Adrenal gland (tissue), 5 donors: Measurements from ENCODE around the gene OSBPL6.

ENCODE experiments used
- POLR2A ChIP-seq, 2 donors: fragments of 450-650 bp; IDR thresholded peaks; one replicate each; pipeline ENCODE4 v1.6.1; 2017; ENCODE audit warnings: antibody characterized with exemption in 2 of 2, mild to moderate bottlenecking in 2 of 2, moderate library complexity in 1 of 2
- TF ChIP-seq, protein P1 (sequence below), 6 experiments: fragments of 450-650 bp in 4 of 6; fragments of 200-600 bp in 2 of 6; sonication (generic) in 1 of 6; IDR thresholded peaks; 1 replicate in 5 of 6; 2 replicates in 1 of 6; pipeline versions ENCODE4 v1.5.1 to v1.8.0; 2016 to 2021; ENCODE audit warnings: antibody characterized with exemption in 6 of 6, mild to moderate bottlenecking in 2 of 6, moderate library complexity in 1 of 6
- donor health status: DM: no; HTN: no; CAD: no.

GRCh38 chr2:178427458-178427857, 233.1 kb downstream of the OSBPL6 start:
- TF ChIP-seq POLR2A (IDR thresholded peaks at IDR 0.05), result no peak
- TF ChIP-seq, protein P1, sequence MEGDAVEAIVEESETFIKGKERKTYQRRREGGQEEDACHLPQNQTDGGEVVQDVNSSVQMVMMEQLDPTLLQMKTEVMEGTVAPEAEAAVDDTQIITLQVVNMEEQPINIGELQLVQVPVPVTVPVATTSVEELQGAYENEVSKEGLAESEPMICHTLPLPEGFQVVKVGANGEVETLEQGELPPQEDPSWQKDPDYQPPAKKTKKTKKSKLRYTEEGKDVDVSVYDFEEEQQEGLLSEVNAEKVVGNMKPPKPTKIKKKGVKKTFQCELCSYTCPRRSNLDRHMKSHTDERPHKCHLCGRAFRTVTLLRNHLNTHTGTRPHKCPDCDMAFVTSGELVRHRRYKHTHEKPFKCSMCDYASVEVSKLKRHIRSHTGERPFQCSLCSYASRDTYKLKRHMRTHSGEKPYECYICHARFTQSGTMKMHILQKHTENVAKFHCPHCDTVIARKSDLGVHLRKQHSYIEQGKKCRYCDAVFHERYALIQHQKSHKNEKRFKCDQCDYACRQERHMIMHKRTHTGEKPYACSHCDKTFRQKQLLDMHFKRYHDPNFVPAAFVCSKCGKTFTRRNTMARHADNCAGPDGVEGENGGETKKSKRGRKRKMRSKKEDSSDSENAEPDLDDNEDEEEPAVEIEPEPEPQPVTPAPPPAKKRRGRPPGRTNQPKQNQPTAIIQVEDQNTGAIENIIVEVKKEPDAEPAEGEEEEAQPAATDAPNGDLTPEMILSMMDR (IDR thresholded peaks at IDR 0.05), result no peak
